Urinary bladder (tissue), 4 donors: ENCODE measurements around the gene CATSPER3. TPM values are rescaled to one million over a fixed set of nuclear protein-coding genes. Genes with fewer than 3 reads are reported as not detected.
A peak's percentile ranks its signal among the peaks of the same experiment; 100 is the strongest.

Experiments used
- DNase-seq: peaks from one replicate; pipeline ENCODE4 v3.0.0-alpha.2; 2015; ENCODE audit errors: extremely low spot score
- H3K27ac ChIP-seq: one replicate; pipeline ENCODE4 v1.5.1; 2013; ENCODE audit warnings: low read depth, mild to moderate bottlenecking, moderate library complexity
- H3K36me3 ChIP-seq: one replicate; pipeline ENCODE4 v1.6.1; 2013; ENCODE audit warnings: mild to moderate bottlenecking, moderate library complexity; ENCODE audit not compliant: insufficient read depth
- H3K4me1 ChIP-seq: one replicate; pipeline ENCODE4 v1.6.1; 2013; ENCODE audit warnings: mild to moderate bottlenecking, moderate library complexity; ENCODE audit not compliant: insufficient read depth
- H3K4me3 ChIP-seq: one replicate; pipeline ENCODE4 v1.5.1; 2013; ENCODE audit warnings: low read depth, low read length
- WGBS: extraction: QIAGEN DNeasy Blood & Tissue Kit; methylation state at CpG from one replicate; pipeline ENCODE4 v1.1.7; 2013; 5-methylcytosine and 5-hydroxymethylcytosine counted together
- polyA plus RNA-seq: library from polyadenylated mRNA; stranded (reverse); fragments of 200-250 nt; gene quantifications from one replicate; pipeline ENCODE4 v1.2.3, GENCODE V29; 2013
- total RNA-seq: library from RNA; depleted of rRNA; stranded (reverse); fragments of >200 nt; gene quantifications from one replicate; pipeline ENCODE4 v1.2.3, GENCODE V29; 2014
- donor health status: healthy with polysubstance abuse.
- donor health status: healthy.

Gene CATSPER3
- total and polyA plus RNA-seq, 2 donors: 0.72 TPM; not detected in 1

DNA sequence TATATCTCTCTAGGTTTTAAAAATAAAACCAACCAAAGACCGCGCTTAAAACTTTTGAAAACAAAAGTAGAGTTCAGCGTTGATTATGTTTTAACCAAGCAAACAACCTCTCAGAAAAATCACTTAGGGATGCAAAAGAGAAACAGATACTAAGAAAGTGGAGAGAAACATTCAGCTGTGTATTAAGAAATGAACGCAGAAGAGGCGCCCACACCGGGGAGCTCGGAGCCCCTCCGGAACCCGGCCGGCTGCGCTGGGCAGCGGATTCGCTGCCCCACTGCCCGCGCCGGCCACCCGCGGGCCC, 64.9 kb downstream of the CATSPER3 start:
- Histone ChIP-seq H3K4me3 (peak overlapping the region; percentile 87), H3K36me3 (no peaks in the 10 kb centered on the region), H3K4me1 (no peaks in the 10 kb centered on the region), H3K27ac (peak overlapping the region; percentile 93)
- WGBS: 2% methylated on average over 18 of the region's 18 CpGs
- no peak for DNase-seq

GRCh38 chr5:135032999-135033861, 65.5 kb downstream of the CATSPER3 start:
- under 1% methylated on average over 89 of the region's 89 CpGs for WGBS
- Histone ChIP-seq H3K27ac (peak overlapping the region; percentile 93), H3K4me1 (no peaks in the 10 kb centered on the region), H3K4me3 (peak overlapping the region; percentile 87), H3K36me3 (no peaks in the 10 kb centered on the region)
- DNase-seq: no peak

DNA sequence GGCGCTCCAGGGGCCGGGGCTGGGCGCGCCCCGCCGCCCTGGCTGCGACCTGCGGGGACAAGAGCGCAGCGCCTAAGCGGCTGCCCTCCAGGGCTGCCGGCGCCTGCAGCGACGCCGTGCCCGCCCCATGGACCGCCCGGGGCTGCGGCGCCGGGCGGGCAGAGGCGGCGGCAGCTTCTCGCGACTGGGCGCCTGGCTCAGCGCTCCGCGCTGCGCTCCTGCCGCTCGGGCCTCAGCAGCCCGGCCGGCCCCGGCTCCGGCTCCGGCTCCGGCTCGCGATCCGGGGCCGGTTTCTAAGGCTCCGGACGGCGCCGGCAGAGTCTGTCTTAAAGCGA, 66.2 kb downstream of the CATSPER3 start, which contains the start of gene PITX1:
Gene PITX1, minus strand, starts transcription at position 328 of the 335 bp plus-strand sequence. CDS start 347 bp downstream, outside the sequence.
- H3K4me1 ChIP-seq: no peaks in the 10 kb centered on the region

GRCh38 chr5:135034236-135034962, 66.7 kb downstream of the CATSPER3 start:
- peak overlapping the region; percentile 87 for H3K4me3 ChIP-seq
- no peaks in the 10 kb centered on the region for H3K36me3 ChIP-seq
- no peaks in the 10 kb centered on the region for H3K4me1 ChIP-seq
- WGBS: 1% methylated on average over 63 of the region's 65 CpGs
- H3K27ac ChIP-seq: peak overlapping the region; percentile 78
- no peak for DNase-seq

More for the DNA sequence above, 66.2 kb downstream of the CATSPER3 start, which contains the start of gene PITX1:
- DNase-seq: no peak
- H3K36me3 ChIP-seq: no peaks in the 10 kb centered on the region
- H3K4me3 ChIP-seq: peak within 1 kb of the TSS; percentile 87
- peak within 1 kb of the TSS; percentile 93 for H3K27ac ChIP-seq
- under 1% methylated on average over 49 of the region's 49 CpGs for WGBS

DNA sequence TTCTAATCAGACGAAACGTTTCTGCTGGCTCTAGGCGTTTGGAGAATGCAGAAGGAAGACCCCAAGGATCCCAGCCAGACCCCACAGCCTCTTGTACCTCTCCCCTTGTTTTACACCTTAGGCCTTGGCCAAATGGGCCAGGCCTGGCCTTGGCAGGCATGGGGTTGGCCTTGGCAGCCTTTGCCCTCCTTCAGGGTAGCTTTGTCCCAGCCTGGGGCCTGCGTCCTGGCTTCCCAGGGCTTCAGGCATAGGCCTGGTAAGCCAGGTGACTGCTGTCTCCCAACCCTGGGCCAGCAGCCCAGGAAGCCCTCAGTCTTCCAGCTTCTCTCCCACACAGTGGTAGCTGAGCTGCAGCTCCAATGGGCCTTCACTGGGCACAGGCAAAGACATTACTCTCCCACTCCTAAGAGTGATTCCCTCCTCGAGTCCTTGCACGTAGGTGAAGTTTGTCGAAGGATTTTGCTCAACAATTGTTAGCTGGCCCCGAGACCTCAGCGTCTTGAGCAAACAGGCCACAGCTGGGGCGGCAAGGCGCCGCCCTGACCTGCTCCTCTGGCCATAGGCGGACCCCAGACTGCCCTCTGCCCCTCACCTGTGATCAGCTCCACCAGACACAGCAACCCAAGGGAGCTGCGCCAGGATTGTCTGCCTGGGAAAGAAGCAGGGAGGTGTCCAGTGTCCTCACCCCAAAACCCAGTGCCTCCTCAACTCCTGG, 67.4 kb downstream of the CATSPER3 start:
- Histone ChIP-seq H3K4me3 (peak overlapping the region; percentile 87), H3K36me3 (no peaks in the 10 kb centered on the region), H3K4me1 (no peaks in the 10 kb centered on the region), H3K27ac (peak overlapping the region; percentile 78)
- DNase-seq: no peak
- 51% methylated on average over 14 of the region's 14 CpGs for WGBS

DNA sequence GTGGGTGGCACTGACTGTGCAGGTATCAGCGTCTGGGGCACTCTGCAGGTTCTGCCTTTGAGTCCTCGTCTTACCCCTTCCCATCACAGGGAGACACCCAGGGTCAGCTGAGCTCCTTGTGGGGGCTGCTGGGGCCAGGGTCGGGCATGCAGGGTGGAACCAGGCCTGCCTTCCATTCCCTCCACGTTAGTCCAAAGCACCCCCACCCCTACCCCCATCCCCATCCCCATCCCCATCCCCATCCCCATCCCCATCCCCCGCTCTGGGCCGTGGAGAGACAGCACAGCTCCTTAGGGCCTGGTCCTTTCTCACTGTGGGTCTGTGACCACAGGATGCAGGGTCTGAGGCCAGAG, 67.9 kb downstream of the CATSPER3 start:
- Histone ChIP-seq H3K36me3 (no peaks in the 10 kb centered on the region), H3K4me3 (no peak overlapping the region), H3K27ac (peak overlapping the region; percentile 13), H3K4me1 (no peaks in the 10 kb centered on the region)
- DNase-seq: no peak
- WGBS: 42% methylated on average over 6 of the region's 6 CpGs

- 43% methylated on average over 4 of the region's 4 CpGs for WGBS
- H3K36me3 ChIP-seq: no peaks in the 10 kb centered on the region
- no peaks in the 10 kb centered on the region for H3K4me1 ChIP-seq
- H3K4me3 ChIP-seq: peak overlapping the region; percentile 6
- no peak for DNase-seq
- peak overlapping the region; percentile 66 for H3K27ac ChIP-seq
Measured at GRCh38 chr5:135036405-135036804, 68.7 kb downstream of the CATSPER3 start.

- no peak for DNase-seq
- peak overlapping the region; percentile 79 for H3K27ac ChIP-seq
- H3K4me3 ChIP-seq: peak overlapping the region; percentile 69
- WGBS: 18% methylated on average over 11 of the region's 11 CpGs
- no peaks in the 10 kb centered on the region for H3K36me3 ChIP-seq
- H3K4me1 ChIP-seq: no peaks in the 10 kb centered on the region
Measured at GRCh38 chr5:135037519-135038204, 70.0 kb downstream of the CATSPER3 start.

DNA sequence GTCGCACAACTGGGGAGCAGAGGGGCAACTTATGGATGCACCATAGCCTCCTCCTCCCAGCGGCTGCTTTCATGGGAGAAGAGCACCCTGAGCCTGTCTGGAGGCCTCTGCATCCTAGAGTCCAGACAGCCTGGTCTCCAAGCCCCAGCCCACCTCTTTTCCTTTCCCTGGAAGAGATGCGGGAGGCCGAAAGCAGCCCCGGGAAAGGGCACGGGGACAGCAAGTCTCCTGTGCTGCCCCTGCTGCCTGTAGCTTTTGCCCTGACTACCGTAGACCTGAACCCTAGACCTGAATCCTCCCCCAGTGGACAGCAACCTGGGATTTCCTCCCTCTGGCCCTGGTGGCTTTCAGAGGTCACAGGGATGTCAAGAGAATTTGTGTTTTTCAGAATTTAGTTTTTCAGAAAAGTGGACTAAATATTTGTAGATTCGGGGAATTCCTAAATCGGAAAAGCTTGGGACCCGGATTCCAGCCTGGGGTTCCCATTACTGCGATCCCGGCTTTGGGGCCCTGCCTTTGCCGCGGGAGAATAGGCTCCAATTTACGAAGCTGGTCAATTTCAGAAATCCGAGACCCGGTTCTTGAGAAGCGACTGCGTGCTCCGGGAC, 70.6 kb downstream of the CATSPER3 start:
- H3K4me1 ChIP-seq: no peaks in the 10 kb centered on the region
- peak overlapping the region; percentile 89 for H3K27ac ChIP-seq
- DNase-seq: no peak
- 17% methylated on average over 20 of the region's 20 CpGs for WGBS
- H3K4me3 ChIP-seq: peak overlapping the region; percentile 69
- no peaks in the 10 kb centered on the region for H3K36me3 ChIP-seq

GRCh38 chr5:135038813-135039270, 71.1 kb downstream of the CATSPER3 start:
- no peak for DNase-seq
- Histone ChIP-seq H3K27ac (peak overlapping the region; percentile 89), H3K4me3 (peak overlapping the region; percentile 69), H3K4me1 (no peaks in the 10 kb centered on the region), H3K36me3 (no peaks in the 10 kb centered on the region)
- 5% methylated on average over 42 of the region's 42 CpGs for WGBS

- Histone ChIP-seq H3K36me3 (no peaks in the 10 kb centered on the region), H3K4me1 (no peaks in the 10 kb centered on the region), H3K4me3 (peak overlapping the region; percentile 69), H3K27ac (peak overlapping the region; percentile 89)
- 3% methylated on average over 87 of the region's 87 CpGs for WGBS
- no peak for DNase-seq
Measured at GRCh38 chr5:135039271-135040033, 71.7 kb downstream of the CATSPER3 start.

DNA sequence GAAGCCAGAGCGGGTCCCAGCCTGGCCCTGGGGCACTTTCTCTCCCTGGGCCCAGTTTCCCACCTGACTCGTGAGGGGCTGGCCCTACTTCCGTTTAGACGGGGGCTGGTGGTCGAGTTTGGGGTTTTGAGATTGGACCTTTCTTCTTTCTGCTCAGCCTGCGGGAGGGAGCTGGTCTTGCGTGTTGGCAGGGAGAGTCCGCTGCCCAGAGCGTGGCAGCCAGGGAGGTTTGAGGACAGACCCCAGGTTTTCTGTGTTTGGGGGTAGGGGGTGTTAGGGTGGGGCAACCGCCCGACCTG, 72.3 kb downstream of the CATSPER3 start:
- Histone ChIP-seq H3K4me1 (no peaks in the 10 kb centered on the region), H3K36me3 (no peaks in the 10 kb centered on the region), H3K4me3 (peak overlapping the region; percentile 69), H3K27ac (peak overlapping the region; percentile 89)
- DNase-seq: no peak
- WGBS: 26% methylated on average over 11 of the region's 11 CpGs
